ENCODE data around the gene GSTA4.

DNA sequence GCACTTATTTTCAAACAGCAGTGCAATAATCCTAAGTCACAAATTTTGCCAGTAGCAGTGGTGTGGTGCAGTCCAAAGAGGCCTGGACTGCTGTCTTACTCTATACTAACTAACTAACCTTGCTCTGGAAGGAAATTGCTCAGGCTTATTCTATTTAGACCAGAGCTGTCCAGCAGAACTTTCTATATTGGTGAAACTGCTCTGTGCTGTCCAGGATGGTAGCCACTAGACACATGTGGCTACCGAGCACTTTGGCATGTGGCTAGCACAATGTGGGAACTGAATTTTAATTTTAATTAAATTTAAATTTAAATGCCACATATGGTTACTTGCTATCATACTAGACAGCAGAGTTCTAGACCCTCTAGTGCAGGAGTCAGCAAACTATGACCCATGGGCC is 43.1 kb upstream of the GSTA4 start:
- TF ChIP-seq, protein P1, sequence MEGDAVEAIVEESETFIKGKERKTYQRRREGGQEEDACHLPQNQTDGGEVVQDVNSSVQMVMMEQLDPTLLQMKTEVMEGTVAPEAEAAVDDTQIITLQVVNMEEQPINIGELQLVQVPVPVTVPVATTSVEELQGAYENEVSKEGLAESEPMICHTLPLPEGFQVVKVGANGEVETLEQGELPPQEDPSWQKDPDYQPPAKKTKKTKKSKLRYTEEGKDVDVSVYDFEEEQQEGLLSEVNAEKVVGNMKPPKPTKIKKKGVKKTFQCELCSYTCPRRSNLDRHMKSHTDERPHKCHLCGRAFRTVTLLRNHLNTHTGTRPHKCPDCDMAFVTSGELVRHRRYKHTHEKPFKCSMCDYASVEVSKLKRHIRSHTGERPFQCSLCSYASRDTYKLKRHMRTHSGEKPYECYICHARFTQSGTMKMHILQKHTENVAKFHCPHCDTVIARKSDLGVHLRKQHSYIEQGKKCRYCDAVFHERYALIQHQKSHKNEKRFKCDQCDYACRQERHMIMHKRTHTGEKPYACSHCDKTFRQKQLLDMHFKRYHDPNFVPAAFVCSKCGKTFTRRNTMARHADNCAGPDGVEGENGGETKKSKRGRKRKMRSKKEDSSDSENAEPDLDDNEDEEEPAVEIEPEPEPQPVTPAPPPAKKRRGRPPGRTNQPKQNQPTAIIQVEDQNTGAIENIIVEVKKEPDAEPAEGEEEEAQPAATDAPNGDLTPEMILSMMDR (IDR thresholded peaks at IDR 0.05), result no peak
- TF ChIP-seq POLR2A (IDR thresholded peaks at IDR 0.05) (no peak), POLR2AphosphoS5 (IDR thresholded peaks at IDR 0.05) (no peak)
